GM19452 (cell line): ENCODE data around the gene LRIG2.
A peak's percentile ranks its signal among the peaks of the same experiment; 100 is the strongest.
"Not testable (repeated sequence)": the region's sequence is repeated elsewhere in the genome, so short reads cannot be mapped to it uniquely, and the experiment has no call there.

Source experiments
- ATAC-seq: cut with Tn5 transposase; IDR thresholded peaks from one replicate; pipeline ENCODE4 v1.9.1; 2021; ENCODE audit not compliant: unreplicated experiment

LRIG2 gene

GRCh38 chr1:113072757-113073478 lies at the start of gene LRIG2:
TSS of gene LRIG2 (plus strand) at chr1:113073198. CDS start at chr1:113073407, 209 bp downstream.
- ATAC-seq = peak; percentile 96

GRCh38 chr1:113023316-113023715 lies 49.7 kb upstream of the LRIG2 start:
- not testable (repeated sequence) for ATAC-seq

GRCh38 chr1:113027007-113027406 lies 46.0 kb upstream of the LRIG2 start:
- ATAC-seq = no peak

- ATAC-seq = no peak
Observed at GRCh38 chr1:113027449-113027848, 45.5 kb upstream of the LRIG2 start.

- no peak for ATAC-seq
Observed at GRCh38 chr1:113029822-113030221, 43.2 kb upstream of the LRIG2 start.

- no peak for ATAC-seq
Observed at GRCh38 chr1:113031171-113031933, 41.6 kb upstream of the LRIG2 start.

- ATAC-seq = no peak
Observed at GRCh38 chr1:113035086-113035485, 37.9 kb upstream of the LRIG2 start.

- no peak for ATAC-seq
Observed at GRCh38 chr1:113036639-113037321, 36.2 kb upstream of the LRIG2 start.

GRCh38 chr1:113040041-113040440 lies 33.0 kb upstream of the LRIG2 start:
- ATAC-seq = no peak

- ATAC-seq = no peak
Observed at GRCh38 chr1:113040718-113041412, 32.1 kb upstream of the LRIG2 start.

GRCh38 chr1:113041569-113042284 lies 31.3 kb upstream of the LRIG2 start:
- ATAC-seq = no peak

GRCh38 chr1:113042285-113043143 lies 30.5 kb upstream of the LRIG2 start:
- ATAC-seq = no peak

- not testable (repeated sequence) for ATAC-seq
Observed at GRCh38 chr1:113043144-113043488, 29.9 kb upstream of the LRIG2 start.

GRCh38 chr1:113046569-113046968 lies 26.4 kb upstream of the LRIG2 start:
- ATAC-seq = no peak

- no peak for ATAC-seq
Observed at GRCh38 chr1:113048064-113048463, 24.9 kb upstream of the LRIG2 start.

GRCh38 chr1:113053344-113054126 lies 19.5 kb upstream of the LRIG2 start:
- no peak for ATAC-seq

- no peak for ATAC-seq
Observed at GRCh38 chr1:113055570-113055969, 17.4 kb upstream of the LRIG2 start.

- ATAC-seq = no peak
Observed at GRCh38 chr1:113057006-113057405, 16.0 kb upstream of the LRIG2 start.
